ENCODE data around the gene STN1. TPM values are rescaled to one million over a fixed set of nuclear protein-coding genes. Genes with fewer than 3 reads are reported as not detected.

The STN1 gene
- total RNA-seq, 1 experiment from 2014 or later = 28.9 TPM

GRCh38 chr10:103841519-103841918 lies 76.5 kb downstream of the STN1 start:
- peaks cover 12% of the 10 kb centered on the region; the same call in 1 of the 2 replicates for H3K4me1 ChIP-seq (ENCODE audit: control insufficient read depth, insufficient read depth, low read length)
- no peak overlapping the region for H3K4me3 ChIP-seq (ENCODE audit: low read depth in 2 of 2, low read length in 2 of 2)
- BruUV-seq (replicated peaks) = no TSS peak
- POLR2A ChIA-PET = no interaction called here
- CTCF ChIA-PET = no interaction called here
- in situ Hi-C loops (cut with HindIII; ENCODE audit: low pct_unique_long_range_greater_than_20kb, low sequenced_read_pairs) = no loop called here
- DNase-seq (ENCODE audit: low read depth, low spot score) = no peak
- H3K9me3 ChIP-seq (ENCODE audit: control insufficient read depth, insufficient read depth, low read depth, low read length) = no peaks in the 10 kb centered on the region
- no peaks in the 10 kb centered on the region for H3K36me3 ChIP-seq (ENCODE audit: control insufficient read depth, insufficient read depth, low read length)
- intact Hi-C loops (cut with micrococcal nuclease; ENCODE audit: unreplicated experiment) = no loop called here
- H3K27me3 ChIP-seq (ENCODE audit: control insufficient read depth, insufficient read depth, low read length) = no peaks in the 10 kb centered on the region
- no peak for TF ChIP-seq REST (IDR thresholded peaks at IDR 0.05; ENCODE audit: insufficient read depth in 1 of 2, low read depth in 2 of 2, low read length in 1 of 2)
- no peak for TF ChIP-seq CTCF (IDR thresholded peaks at IDR 0.05)
- no peak for TF ChIP-seq TCF7L2 (IDR thresholded peaks at IDR 0.05; ENCODE audit: low read depth, low read length)
- TF ChIP-seq POLR2AphosphoS5 (IDR thresholded peaks at IDR 0.05; ENCODE audit: low read depth, low read length) = no peak
- no peak for TF ChIP-seq SIN3A (IDR thresholded peaks at IDR 0.05; ENCODE audit: borderline replicate concordance, insufficient read depth, low read depth, low read length)
- H3K27ac ChIP-seq (ENCODE audit: low read length) = no peak overlapping the region
- ATAC-seq = no peak

GRCh38 chr10:103840740-103841070 lies 77.3 kb downstream of the STN1 start:
- Histone ChIP-seq H3K36me3 (ENCODE audit: control insufficient read depth, insufficient read depth, low read length) (no peaks in the 10 kb centered on the region), H3K27ac (ENCODE audit: low read length) (no peak overlapping the region), H3K9me3 (ENCODE audit: control insufficient read depth, insufficient read depth, low read depth, low read length) (no peaks in the 10 kb centered on the region), H3K4me3 (ENCODE audit: low read depth in 2 of 2, low read length in 2 of 2) (no peak overlapping the region), H3K27me3 (ENCODE audit: control insufficient read depth, insufficient read depth, low read length) (no peaks in the 10 kb centered on the region), H3K4me1 (ENCODE audit: control insufficient read depth, insufficient read depth, low read length) (peaks cover 12% of the 10 kb centered on the region; the same call in 1 of the 2 replicates)
- ATAC-seq (no peak), DNase-seq (ENCODE audit: low read depth, low spot score) (no peak)
- ChIA-PET POLR2A (no interaction called here), CTCF (no interaction called here)
- intact Hi-C loops (cut with micrococcal nuclease; ENCODE audit: unreplicated experiment) = no loop called here
- TF ChIP-seq POLR2AphosphoS5 (IDR thresholded peaks at IDR 0.05; ENCODE audit: low read depth, low read length) (no peak), REST (IDR thresholded peaks at IDR 0.05; ENCODE audit: insufficient read depth in 1 of 2, low read depth in 2 of 2, low read length in 1 of 2) (no peak), SIN3A (IDR thresholded peaks at IDR 0.05; ENCODE audit: borderline replicate concordance, insufficient read depth, low read depth, low read length) (no peak), TCF7L2 (IDR thresholded peaks at IDR 0.05; ENCODE audit: low read depth, low read length) (no peak), CTCF (IDR thresholded peaks at IDR 0.05) (no peak)
- in situ Hi-C loops (cut with HindIII; ENCODE audit: low pct_unique_long_range_greater_than_20kb, low sequenced_read_pairs) = no loop called here
- no TSS peak for BruUV-seq (replicated peaks)
